Small intestine (tissue), 7 donors: Measurements from ENCODE around the gene CCDC177. TPM values are rescaled to one million over a fixed set of nuclear protein-coding genes. Genes with fewer than 3 reads are reported as not detected.

Experiments
- DNase-seq, 2 donors: peaks; one replicate each; pipeline versions ENCODE4 v3.0.0 to v3.0.0-alpha.2; 2013
- FAIRE-seq: peaks from 2 replicates; lab custom pipeline; 2012; peaks lifted over from hg19 to GRCh38; lab: Jason Lieb, UNC
- H3K27ac ChIP-seq, 3 donors: one replicate each; pipeline ENCODE4 v1.5.1; 2013; ENCODE audit warnings: low read length in 2 of 3, mild to moderate bottlenecking in 2 of 3, control low read depth in 1 of 3, inconsistent platforms in 1 of 3, low read depth in 1 of 3, moderate library complexity in 1 of 3
- H3K27me3 ChIP-seq, 3 donors: one replicate each; pipeline ENCODE4 v1.6.1; 2013; ENCODE audit warnings: low read length in 3 of 3, inconsistent platforms in 1 of 3; ENCODE audit not compliant: control insufficient read depth in 3 of 3, insufficient read depth in 3 of 3
- H3K36me3 ChIP-seq, 3 donors: one replicate each; pipeline ENCODE4 v1.6.1; 2013; ENCODE audit warnings: low read length in 3 of 3, inconsistent platforms in 1 of 3, low read depth in 1 of 3, mild to moderate bottlenecking in 1 of 3, moderate library complexity in 1 of 3; ENCODE audit not compliant: control insufficient read depth in 3 of 3, insufficient read depth in 2 of 3
- H3K4me1 ChIP-seq, 3 donors: one replicate each; pipeline ENCODE4 v1.6.1; 2013; ENCODE audit warnings: low read length in 2 of 3, inconsistent platforms in 1 of 3, low read depth in 1 of 3, mild to moderate bottlenecking in 1 of 3, moderate library complexity in 1 of 3; ENCODE audit not compliant: control insufficient read depth in 3 of 3, insufficient read depth in 2 of 3
- H3K4me3 ChIP-seq, 3 donors: one replicate each; pipeline ENCODE4 v1.5.1; 2013; ENCODE audit warnings: low read length in 3 of 3, control low read depth in 1 of 3, inconsistent platforms in 1 of 3, low read depth in 1 of 3, mild to moderate bottlenecking in 1 of 3, moderate library complexity in 1 of 3
- H3K9me3 ChIP-seq, 2 donors: one replicate each; pipeline ENCODE4 v1.6.1; 2013; ENCODE audit warnings: low read depth in 1 of 2, low read length in 1 of 2; ENCODE audit not compliant: control insufficient read depth in 2 of 2, insufficient read depth in 1 of 2
- WGBS, 3 donors: extraction: QIAGEN DNeasy Blood & Tissue Kit; methylation state at CpG; one replicate each; pipeline ENCODE4 v1.1.7; 2013; 5-methylcytosine and 5-hydroxymethylcytosine counted together
- polyA plus RNA-seq, 4 donors: library from polyadenylated mRNA; stranded (reverse) in 3 of 4; unstranded in 1 of 4; fragments of 200-250 nt in 3 of 4; fragments of 120-200 nt in 1 of 4; gene quantifications; one replicate each; pipeline versions ENCODE4 v1.2.1 to v1.2.3, GENCODE V29; 2013
- donor health status: healthy with polysubstance abuse.
- donor health status: control.
- donor health status: control.
- donor health status: Bipolar disorder and iron deficiency.
- donor health status: healthy.

Gene CCDC177
- polyA plus RNA-seq, 4 donors = 0.01 to 0.03 TPM; not detected in 2

DNA sequence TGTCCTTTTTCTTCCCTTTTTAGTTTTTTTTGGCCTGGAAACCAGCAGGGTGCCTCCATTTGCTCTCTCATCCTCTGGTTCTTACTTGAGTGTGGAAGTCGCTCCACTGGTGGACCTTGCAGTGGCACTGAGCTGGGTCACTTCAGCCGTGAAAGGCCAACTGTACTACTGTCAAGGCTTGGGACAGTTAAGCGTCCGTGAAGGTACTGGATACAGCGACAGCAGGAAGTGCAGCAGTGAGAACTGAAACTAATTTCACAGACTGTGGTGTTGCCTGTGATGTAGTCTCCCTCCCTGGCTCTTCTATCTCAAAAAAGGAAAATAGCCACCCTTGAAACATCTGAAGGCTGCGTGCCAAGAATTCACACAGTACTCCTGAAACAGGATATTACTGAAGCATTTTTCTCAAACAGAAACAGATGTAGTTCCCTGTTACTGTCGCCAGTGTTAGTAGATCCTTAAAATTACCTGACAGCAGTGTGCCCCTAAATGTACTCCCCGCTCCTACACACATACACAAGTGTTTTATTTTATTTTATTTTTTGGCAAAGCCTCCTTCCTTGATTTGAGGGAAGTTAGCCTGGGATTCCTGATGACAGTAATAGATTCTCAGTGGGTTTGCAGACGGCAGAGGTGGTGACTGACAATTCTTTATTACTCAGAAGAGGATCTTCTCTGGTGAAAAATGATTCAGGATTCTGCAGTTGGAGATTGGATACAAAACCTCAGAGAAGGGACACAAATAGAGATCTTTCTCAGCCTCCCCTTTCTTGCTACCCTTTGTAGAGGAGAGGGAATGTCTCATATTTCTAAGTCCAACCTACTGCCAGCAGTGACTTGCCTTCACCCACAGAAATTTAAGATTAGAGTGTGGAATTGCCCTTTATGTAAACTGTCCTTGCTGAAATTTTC lies 41.1 kb upstream of the CCDC177 start:
- Histone ChIP-seq H3K4me1 (peaks cover 12 to 50% (median 40%) of the 10 kb centered on the region in 3 donors), H3K4me3 (peak overlapping the region in 1 of 3 donors; percentile 21), H3K36me3 (peaks cover 0 to 5% (median 3%) of the 10 kb centered on the region in 3 donors), H3K27me3 (no peaks in the 10 kb centered on the region), H3K9me3 (no peaks in the 10 kb centered on the region), H3K27ac (peak overlapping the region; percentile 51 to 96 (median 83))
- 9 to 20% (median 9%) methylated on average over 9 of the region's 9 CpGs for WGBS, 3 donors
- FAIRE-seq = no peak
- peak; percentile 42 to 75 for DNase-seq

DNA sequence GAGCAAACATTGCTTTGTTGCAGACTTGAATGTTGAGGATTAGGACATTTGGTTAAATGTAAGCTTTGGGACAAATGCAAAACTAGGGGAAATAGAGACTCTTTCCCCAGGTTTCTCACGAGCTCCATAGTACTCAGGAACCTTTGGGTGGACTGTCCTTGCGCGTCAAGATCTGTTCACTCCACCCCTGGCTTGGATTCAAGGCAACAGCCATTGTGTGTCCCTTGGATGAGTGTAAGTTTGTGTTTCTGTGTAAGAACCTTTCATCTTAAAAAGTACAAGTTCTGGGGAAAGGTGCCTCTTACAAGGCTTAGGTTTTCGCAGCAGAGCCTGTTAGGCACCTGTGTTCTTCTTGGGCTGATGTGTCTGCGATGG lies 40.4 kb upstream of the CCDC177 start:
- Histone ChIP-seq H3K27ac (peak overlapping the region; percentile 51 to 96 (median 83)), H3K9me3 (no peaks in the 10 kb centered on the region), H3K4me3 (peak overlapping the region in 1 of 3 donors; percentile 21), H3K36me3 (peaks cover 0 to 5% (median 3%) of the 10 kb centered on the region in 3 donors), H3K4me1 (peaks cover 12 to 47% (median 44%) of the 10 kb centered on the region in 3 donors), H3K27me3 (no peaks in the 10 kb centered on the region)
- FAIRE-seq (no peak), DNase-seq (peak in 1 of 2 donors; percentile 40)
- WGBS, 3 donors = 48 to 58% (median 53%) methylated on average over 5 of the region's 5 CpGs

DNA sequence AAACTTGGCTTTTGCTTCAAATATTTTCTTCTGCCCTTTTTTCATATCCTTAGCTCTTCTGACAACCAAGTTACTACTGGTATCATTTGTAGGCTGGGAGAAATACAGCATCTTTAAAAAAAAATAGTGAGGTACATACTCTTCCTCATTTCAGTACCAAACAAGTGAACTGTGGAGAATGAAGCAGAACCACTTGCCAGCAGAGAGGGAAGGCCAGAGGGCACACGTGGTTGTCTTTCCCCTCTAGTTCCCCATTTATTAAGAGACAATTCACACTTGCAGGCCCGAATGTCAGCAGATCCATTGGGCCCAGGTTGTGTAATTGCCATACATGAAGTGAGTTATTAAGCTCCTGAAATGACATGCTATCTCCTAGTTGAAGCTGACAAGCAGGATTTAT lies 39.9 kb upstream of the CCDC177 start:
- Histone ChIP-seq H3K36me3 (peaks cover 0 to 5% (median under 1%) of the 10 kb centered on the region in 3 donors), H3K9me3 (no peaks in the 10 kb centered on the region), H3K27ac (peak overlapping the region; percentile 51 to 96 (median 83)), H3K4me3 (peak overlapping the region in 1 of 3 donors; percentile 21), H3K4me1 (peaks cover 13 to 50% (median 39%) of the 10 kb centered on the region in 3 donors), H3K27me3 (no peaks in the 10 kb centered on the region)
- FAIRE-seq (no peak), DNase-seq (peak in 1 of 2 donors; percentile 37)
- 5 to 23% (median 10%) methylated on average over 2 of the region's 2 CpGs for WGBS, 3 donors

DNA sequence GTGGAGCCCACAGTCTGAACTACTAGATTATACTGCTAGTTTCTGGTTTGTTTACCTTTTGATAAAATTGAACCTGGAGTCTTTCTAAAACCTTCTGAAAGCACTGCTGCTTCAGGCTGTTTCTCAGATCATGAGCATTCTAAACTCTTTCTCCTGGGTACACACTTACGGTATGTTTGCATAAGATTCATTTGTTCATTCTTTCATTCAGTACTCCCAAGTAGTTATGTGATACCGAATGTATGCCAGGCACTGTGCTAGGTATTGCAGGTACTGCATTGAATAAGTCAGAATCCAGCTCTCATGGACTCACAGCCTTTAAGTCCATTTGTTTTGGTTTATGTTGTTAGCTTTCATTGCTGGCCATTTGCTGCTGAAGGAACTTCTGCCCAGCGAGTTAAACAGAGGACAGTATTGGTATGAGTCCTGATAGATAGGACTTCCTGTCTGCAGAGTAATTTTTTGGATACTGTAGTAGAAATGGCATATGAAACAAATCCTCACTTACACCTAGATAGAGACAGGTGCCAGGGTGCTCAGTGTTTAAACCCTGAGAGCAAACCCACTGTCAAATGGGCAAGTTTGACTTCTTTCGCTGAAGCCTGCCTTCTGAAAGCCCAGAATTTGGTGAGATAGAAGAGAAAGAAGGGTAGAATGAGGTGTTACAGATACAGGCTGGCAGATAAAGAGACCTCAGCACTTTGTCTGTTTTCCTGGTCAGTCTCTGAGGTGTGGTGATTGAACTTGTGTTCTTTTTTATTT lies 38.8 kb upstream of the CCDC177 start:
- Histone ChIP-seq H3K4me1 (peaks cover 10 to 50% (median 31%) of the 10 kb centered on the region in 3 donors), H3K9me3 (no peaks in the 10 kb centered on the region), H3K27me3 (no peaks in the 10 kb centered on the region), H3K36me3 (peaks cover 0 to 5% (median 0%) of the 10 kb centered on the region in 3 donors), H3K4me3 (peak overlapping the region in 1 of 3 donors; percentile 99), H3K27ac (peak overlapping the region; percentile 25 to 91 (median 78))
- WGBS, 3 donors = 24 to 48% (median 33%) methylated on average over 4 of the region's 4 CpGs
- FAIRE-seq (no peak), DNase-seq (peak in 1 of 2 donors; percentile 32)

DNA sequence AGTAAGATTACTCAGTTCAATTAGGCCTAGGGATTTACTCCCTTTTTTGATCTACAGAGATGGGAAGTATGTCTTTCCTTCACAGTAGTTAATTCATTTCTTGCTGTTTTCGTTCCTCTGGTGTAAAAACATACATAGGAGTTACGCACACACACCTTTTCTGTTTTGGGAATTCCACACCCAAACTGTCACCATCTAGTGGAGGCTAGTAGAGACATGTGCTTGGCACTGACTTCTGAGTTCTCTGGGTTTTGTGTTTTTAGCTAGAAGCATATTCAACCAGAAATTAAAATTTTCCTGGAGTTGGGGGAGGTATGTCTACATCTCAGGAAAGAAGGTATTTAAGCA lies 38.1 kb upstream of the CCDC177 start:
- H3K9me3 ChIP-seq = no peaks in the 10 kb centered on the region
- FAIRE-seq = no peak
- H3K27me3 ChIP-seq = no peaks in the 10 kb centered on the region
- H3K27ac ChIP-seq = peak overlapping the region; percentile 91 to 100 (median 96)
- peak overlapping the region; percentile 12 to 99 (median 79) for H3K4me3 ChIP-seq
- peaks cover 0 to 5% (median 0%) of the 10 kb centered on the region in 3 donors for H3K36me3 ChIP-seq
- 5 to 19% (median 11%) methylated on average over 2 of the region's 2 CpGs for WGBS, 3 donors
- peaks cover 9 to 50% (median 28%) of the 10 kb centered on the region in 3 donors for H3K4me1 ChIP-seq
- no peak for DNase-seq

DNA sequence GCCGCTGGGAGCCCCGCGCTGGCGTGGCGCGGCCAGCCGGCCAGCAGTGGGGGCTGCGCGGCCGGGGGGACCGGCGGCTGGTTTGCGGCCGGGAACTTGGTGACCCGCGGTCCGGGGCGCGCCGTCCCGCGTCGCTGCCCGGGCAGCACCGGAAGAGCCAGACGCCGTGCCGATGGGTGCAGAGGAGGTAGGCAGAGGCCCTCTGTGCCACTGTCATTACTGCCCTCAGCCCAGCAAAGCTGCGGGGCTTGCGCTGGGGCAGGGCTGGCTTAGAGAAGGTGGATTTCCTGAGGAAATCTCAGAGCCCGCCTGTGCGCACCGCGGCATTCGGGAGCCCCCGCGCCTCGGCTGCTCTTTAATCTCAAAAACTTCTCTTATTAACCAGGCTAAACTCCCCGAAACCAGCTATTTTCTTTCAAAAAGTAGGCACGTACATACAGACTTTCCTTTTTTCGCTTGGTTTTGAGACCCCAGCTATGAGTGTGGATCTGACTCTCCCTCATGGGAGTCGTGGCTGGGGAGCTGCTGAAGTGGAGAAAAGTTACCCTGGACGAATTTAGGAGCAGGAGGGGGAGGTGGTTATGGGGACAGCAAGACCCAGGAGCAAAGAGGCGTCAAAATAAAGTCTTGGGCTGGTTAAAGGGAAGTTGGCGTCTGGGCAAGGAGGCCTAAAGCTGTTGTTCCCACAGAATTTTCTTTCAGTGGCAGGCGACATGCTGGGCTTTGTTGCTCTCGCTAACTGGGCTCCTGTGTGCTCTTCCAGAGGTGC lies 37.5 kb upstream of the CCDC177 start:
- H3K36me3 ChIP-seq = peaks cover 0 to 5% (median 0%) of the 10 kb centered on the region in 3 donors
- peaks cover 4 to 53% (median 25%) of the 10 kb centered on the region in 3 donors for H3K4me1 ChIP-seq
- H3K27me3 ChIP-seq = no peaks in the 10 kb centered on the region
- peak overlapping the region; percentile 91 to 100 (median 96) for H3K27ac ChIP-seq
- DNase-seq = peak; percentile 51 to 72
- no peak for FAIRE-seq
- WGBS, 3 donors = 0 to 1% (median 0%) methylated on average over 22 to 47 of the region's 47 CpGs
- peak overlapping the region; percentile 79 to 99 (median 85) for H3K4me3 ChIP-seq
- H3K9me3 ChIP-seq = no peaks in the 10 kb centered on the region

DNA sequence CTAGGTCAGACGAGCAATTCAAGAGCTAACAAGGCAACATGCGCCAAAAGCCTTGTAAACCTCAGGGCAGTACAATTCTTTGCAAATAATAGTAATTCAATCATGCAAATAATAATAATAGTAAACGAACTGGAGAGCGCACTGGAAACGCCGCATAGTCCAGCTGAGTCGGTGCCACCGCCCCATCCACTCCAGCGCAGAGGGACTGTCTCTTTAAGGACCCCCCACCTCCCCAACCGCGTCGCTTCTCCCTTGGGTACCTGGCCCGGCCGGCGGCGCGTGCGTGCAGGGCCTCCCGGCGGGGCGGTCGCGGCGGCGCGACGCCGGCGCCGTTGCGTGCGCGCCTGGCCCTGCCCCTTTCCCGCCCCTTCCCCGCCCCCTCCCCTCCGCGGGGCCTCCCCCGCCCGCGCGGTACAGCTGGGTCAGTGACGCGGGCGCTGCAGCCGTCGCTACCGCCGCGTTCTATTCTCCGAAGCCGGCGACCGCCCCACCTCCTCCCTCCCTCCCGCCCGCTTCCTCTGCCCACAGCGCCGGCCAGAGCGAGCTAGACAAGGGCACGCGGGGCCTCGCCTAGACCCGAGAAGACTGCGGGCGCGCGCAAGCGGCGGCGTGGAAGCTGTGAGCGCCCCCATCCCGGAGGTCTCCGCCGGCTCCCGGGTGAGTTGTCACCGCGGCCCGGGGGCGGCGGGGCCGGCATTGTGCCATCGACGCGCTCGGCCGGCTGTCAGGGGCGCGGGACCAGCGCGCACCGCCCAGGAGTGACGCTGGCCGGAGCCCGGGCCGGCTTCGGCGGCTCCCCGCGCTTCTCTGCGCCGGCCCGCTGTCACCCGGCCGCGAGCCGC lies 36.7 kb upstream of the CCDC177 start, which contains the start of gene SUSD6:
SUSD6 (plus strand) TSS at position 425 of the 842 bp plus-strand sequence. CDS start 46,997 bp downstream, outside the sequence.
- no peak for FAIRE-seq
- Histone ChIP-seq H3K9me3 (no peaks in the 10 kb centered on the region), H3K4me1 (peaks cover 5 to 58% (median 24%) of the 10 kb centered on the region in 3 donors), H3K27me3 (no peaks in the 10 kb centered on the region), H3K27ac (peak within 1 kb of the TSS; percentile 91 to 100 (median 96)), H3K4me3 (peak within 1 kb of the TSS; percentile 79 to 99 (median 85)), H3K36me3 (peaks cover 0 to 5% (median 0%) of the 10 kb centered on the region in 3 donors)
- WGBS, 3 donors = 0 to 2% (median 1%) methylated on average over 19 to 105 of the region's 105 CpGs
- peak; percentile 91 to 93 for DNase-seq
